SHP77 (cell line): ENCODE results near the gene SLC5A5.
A peak's percentile ranks its signal among the peaks of the same experiment; 100 is the strongest.

Source experiments
- DNase-seq, 2 experiments: peaks; one replicate each; lab custom pipeline; 2025; lab: John Stamatoyannopoulos, UW

The SLC5A5 gene

GRCh38 chr19:17920527-17920926, 48.8 kb downstream of the SLC5A5 start:
- no peak for DNase-seq

- DNase-seq, result no peak
These were observed 50.4 kb downstream of the SLC5A5 start for GRCh38 chr19:17922138-17922537.

- DNase-seq, result no peak
These were observed 54.3 kb downstream of the SLC5A5 start for GRCh38 chr19:17926044-17926443.

- no peak for DNase-seq
These were observed 57.3 kb downstream of the SLC5A5 start for GRCh38 chr19:17929056-17929455.

- DNase-seq, result no peak
These were observed 59.9 kb downstream of the SLC5A5 start for GRCh38 chr19:17931532-17932191.

- DNase-seq, result peak; percentile 79 to 88
These were observed 61.0 kb downstream of the SLC5A5 start, which contains the start of gene CCDC124 for GRCh38 chr19:17932485-17933338. Gene CCDC124, plus strand, starts transcription at chr19:17933015. Its CDS starts 3,406 bp downstream, at chr19:17936421.

GRCh38 chr19:17933414-17934129, 61.8 kb downstream of the SLC5A5 start:
- no peak for DNase-seq

GRCh38 chr19:17936379-17936778, 64.6 kb downstream of the SLC5A5 start:
- no peak for DNase-seq

GRCh38 chr19:17937371-17937900, 65.7 kb downstream of the SLC5A5 start:
- DNase-seq, result no peak

- DNase-seq, result peak; percentile 47 to 58
These were observed 66.5 kb downstream of the SLC5A5 start for GRCh38 chr19:17938092-17938845.

- no peak for DNase-seq
These were observed 70.4 kb downstream of the SLC5A5 start for GRCh38 chr19:17942181-17942580.

GRCh38 chr19:17942582-17943273, 71.0 kb downstream of the SLC5A5 start:
- no peak for DNase-seq

- no peak for DNase-seq
These were observed 71.8 kb downstream of the SLC5A5 start for GRCh38 chr19:17943274-17944221.

- DNase-seq, result no peak
These were observed 72.6 kb downstream of the SLC5A5 start for GRCh38 chr19:17944301-17944700.
